ENCODE results near the gene AGR3.

AGR3 gene

GRCh38 chr7:16833373-16833772 lies 48.4 kb downstream of the AGR3 start:
- no peak for DNase-seq (ENCODE audit: low read depth)

GRCh38 chr7:16826060-16826459 lies 55.7 kb downstream of the AGR3 start:
- no peak for DNase-seq (ENCODE audit: low read depth)

- no peak for DNase-seq (ENCODE audit: low read depth)
Observed at GRCh38 chr7:16822029-16822428, 59.8 kb downstream of the AGR3 start.

GRCh38 chr7:16818732-16819131 lies 63.1 kb downstream of the AGR3 start:
- no peak for DNase-seq (ENCODE audit: low read depth)

- DNase-seq (ENCODE audit: low read depth): no peak
Observed at GRCh38 chr7:16817536-16817935, 64.2 kb downstream of the AGR3 start.

GRCh38 chr7:16816824-16817223 lies 65.0 kb downstream of the AGR3 start:
- no peak for DNase-seq (ENCODE audit: low read depth)

- DNase-seq (ENCODE audit: low read depth): no peak
Observed at GRCh38 chr7:16815001-16815400, 66.8 kb downstream of the AGR3 start.

- no peak for DNase-seq (ENCODE audit: low read depth)
Observed at GRCh38 chr7:16813232-16813616, 68.6 kb downstream of the AGR3 start.

GRCh38 chr7:16812542-16813231 lies 69.1 kb downstream of the AGR3 start:
- no peak for DNase-seq (ENCODE audit: low read depth)

GRCh38 chr7:16811551-16811950 lies 70.2 kb downstream of the AGR3 start:
- no peak for DNase-seq (ENCODE audit: low read depth)

GRCh38 chr7:16810573-16810972 lies 71.2 kb downstream of the AGR3 start:
- no peak for DNase-seq (ENCODE audit: low read depth)

- no peak for DNase-seq (ENCODE audit: low read depth)
Observed at GRCh38 chr7:16810112-16810511, 71.7 kb downstream of the AGR3 start.
